CD4-positive, alpha-beta T cell treated with Interleukin-10 for 1 hour (primary cell): ENCODE results near the gene SNX32.
"Not testable (repeated sequence)": the region's sequence is repeated elsewhere in the genome, so short reads cannot be mapped to it uniquely, and the experiment has no call there.

ENCODE experiments used
- DNase-seq: peaks from one replicate; pipeline ENCODE4 v3.0.0-alpha.2; 2020

Gene SNX32

DNA sequence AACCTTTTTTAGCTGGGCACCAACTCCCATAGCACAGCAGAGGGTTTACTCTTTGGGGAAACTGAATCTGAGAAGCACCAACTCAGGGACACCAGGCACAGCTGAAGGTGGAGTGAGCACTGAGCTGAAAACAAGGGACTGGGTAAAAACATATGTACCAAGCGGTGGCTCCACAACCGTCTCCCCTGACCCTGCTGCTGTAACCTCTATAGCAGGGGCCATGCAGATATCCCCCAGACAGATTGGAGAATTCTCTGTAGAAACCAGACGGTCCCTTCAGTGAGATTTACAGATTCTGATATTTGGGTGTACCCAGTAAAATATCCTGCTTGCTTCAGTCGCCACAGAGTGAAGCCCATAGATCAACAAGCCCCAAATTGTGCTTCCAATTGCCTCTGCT, 4.3 kb upstream of the SNX32 start:
- DNase-seq, result no peak

DNA sequence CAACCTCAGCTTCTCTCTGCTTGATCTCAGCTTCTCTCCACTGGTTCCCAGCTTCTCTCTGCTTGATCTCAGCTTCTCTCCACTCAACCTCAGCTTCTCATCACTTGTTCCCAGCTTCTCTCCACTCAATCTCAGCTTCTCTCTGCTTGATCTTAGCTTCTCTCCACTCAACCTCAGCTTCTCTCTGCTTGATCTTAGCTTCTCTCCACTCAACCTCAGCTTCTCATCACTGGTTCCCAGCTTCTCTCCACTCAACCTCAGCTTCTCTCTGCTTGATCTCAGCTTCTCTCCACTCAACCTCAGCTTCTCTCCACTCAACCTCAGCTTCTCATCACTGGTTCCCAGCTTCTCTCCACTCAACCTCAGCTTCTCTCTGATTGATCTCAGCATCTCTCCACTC, 1.5 kb upstream of the SNX32 start:
- not testable (repeated sequence) for DNase-seq

DNA sequence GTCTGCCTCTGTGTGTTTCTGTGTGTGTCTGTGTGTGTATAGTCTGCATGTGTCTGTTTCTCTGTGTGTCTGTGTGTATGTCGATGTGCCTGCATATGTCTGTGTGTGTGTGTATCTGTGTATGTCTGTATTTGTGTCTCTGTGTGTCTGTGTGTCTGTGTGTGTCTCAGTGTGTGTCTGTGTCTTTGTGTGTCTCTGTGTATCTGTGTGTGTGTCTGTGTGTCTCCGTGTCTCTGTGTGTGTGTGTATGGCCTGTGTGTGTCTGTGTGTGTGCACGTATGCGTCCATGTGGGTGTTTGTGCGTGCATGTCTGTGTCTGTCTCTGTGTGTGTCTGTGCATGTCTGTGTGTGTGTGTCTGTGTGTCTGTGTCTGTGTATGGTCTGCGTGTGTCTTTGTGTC, 439 bp downstream of the SNX32 start:
- DNase-seq, result no peak

DNA sequence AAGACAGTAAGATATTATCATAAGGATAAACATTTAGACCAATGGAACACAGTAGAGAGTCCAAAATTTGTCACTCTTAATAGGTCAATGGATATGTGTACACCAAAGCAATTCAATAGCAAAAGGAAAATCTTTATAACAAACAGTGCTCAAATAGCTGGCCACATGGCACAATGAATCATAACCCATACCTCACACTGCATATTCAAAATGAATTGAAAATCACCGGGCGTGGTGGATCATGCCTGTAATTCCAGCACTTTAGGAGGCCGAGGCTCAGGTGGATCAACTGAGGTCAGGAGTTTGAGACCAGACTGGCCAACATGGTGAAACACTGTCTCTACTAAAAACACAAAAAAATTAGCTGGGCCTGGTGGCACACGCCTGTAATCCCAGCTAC, 8.4 kb downstream of the SNX32 start:
- DNase-seq, result no peak

DNA sequence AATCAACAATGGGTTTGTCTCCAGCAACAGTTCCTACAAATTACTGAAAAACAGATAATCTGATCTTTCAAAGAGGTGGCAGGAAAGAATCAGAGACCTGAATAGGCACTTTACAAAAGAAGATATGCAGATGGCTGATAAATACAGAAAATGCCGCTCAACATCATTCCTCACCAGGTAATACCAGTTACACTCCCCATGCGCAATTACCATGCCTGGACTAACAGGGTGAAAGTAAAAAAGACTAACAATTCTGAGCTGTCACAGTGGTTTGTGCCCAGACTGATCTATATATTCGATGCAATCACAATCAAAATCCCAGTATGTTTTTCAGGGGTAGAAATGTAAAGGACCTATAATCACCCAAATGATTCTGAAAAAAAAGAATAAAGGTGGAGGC, 10.0 kb downstream of the SNX32 start:
- no peak for DNase-seq

DNA sequence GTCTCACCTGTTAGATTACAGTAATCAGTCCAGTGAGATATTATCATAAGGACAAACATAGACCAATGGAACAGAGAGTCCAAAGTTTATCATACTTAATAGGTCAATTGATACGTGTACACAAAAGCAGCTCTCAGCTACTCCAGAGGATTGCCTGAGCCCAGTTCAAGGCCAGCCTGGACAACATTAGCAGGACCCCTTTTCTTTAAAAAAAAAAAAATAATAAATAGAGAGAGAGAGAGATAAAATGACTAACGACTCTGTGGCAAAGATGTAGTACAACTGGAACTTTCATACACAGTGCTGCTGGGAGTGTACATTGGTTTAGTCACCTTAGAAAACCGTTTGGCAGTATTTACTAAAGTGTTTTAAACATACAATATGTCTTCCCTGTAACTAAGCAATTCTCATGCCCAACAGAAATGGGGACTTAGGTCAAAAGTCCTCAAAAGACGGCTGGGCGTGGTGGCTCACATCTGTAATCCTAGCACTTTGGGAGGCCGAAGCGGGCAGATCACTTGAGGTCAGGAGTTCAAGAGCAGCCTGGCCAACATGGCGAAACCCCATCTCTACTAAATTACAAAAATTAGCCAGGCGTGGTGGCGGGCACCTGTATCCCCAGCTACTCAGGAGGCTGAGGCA, 10.6 kb downstream of the SNX32 start:
- DNase-seq, result no peak

DNA sequence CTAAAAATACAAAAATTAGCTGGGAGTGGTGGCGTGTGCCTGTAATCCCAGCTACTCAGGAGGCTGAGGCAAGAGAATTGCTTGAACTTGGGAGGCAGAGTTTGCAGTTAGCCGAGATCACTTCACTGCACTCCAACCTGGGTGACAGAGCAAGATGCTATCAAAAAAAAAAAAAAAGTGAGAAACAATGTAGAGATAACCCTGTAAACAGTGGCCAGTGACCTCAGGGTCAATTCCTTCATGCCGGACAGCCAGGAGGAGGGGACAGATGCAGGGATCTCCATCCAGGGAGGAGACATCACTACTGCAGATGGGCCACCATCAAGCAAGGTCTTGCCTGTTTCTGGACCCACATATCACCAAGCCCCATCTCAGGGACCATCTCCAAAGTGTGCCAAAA, 14.0 kb downstream of the SNX32 start:
- no peak for DNase-seq

DNA sequence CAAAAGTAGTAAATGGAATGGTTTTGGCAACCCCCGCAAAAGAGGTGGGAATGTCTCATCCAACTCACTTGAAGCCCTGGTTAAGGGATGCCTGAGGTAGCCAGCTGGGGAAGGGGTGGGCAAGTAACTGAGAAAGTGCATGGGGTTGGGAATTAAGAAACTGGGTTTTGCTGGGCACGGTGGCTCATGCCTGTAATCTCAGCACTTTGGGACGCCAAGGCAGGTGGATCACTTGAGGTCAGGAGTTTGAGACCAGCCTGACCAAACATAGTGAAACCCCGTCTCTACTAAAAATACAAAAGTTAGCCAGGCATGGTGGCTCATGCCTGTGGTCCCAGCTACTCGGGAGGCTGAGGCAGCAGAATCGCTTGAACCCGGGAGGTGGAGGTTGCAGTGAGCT, 14.9 kb downstream of the SNX32 start:
- DNase-seq, result not testable (repeated sequence)

DNA sequence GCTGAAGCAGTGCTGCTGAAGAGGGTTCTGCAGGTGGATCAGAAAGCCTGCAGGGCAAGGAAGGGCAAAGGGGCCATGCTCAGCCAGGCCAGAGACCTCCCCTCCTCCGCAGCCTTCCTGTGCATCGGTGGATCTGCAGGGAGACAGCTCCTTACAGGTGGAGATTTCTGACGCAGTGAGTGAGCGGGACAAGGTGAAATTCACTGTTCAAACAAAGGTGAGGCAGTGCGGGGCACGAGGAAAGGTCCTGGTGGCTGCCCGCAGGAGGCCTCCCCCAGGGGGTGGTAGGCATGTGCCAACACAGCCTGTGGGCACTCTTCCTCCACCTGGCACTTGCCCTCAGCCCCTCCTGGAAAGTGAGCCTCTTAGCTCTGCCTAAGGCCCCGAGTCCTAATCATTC, 15.6 kb downstream of the SNX32 start:
- DNase-seq, result no peak

DNA sequence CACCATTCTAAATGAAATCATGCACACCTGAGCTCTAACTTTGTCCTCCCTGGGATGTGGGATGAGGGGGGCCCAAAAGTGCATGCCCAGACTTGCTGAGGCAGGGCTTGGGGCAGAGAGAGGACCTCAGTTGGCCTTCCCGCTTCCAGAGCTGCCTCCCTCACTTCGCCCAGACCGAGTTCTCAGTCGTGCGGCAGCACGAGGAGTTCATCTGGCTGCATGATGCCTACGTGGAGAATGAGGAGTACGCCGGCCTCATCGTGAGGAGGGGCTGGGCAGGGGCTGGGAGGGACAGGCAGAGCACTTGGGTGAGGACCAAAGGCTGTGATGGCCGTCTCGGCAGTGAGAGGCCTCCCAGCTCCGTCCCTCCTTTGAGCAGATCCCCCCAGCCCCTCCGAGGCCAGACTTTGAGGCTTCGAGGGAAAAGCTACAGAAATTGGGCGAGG, 16.0 kb downstream of the SNX32 start:
- no peak for DNase-seq

DNA sequence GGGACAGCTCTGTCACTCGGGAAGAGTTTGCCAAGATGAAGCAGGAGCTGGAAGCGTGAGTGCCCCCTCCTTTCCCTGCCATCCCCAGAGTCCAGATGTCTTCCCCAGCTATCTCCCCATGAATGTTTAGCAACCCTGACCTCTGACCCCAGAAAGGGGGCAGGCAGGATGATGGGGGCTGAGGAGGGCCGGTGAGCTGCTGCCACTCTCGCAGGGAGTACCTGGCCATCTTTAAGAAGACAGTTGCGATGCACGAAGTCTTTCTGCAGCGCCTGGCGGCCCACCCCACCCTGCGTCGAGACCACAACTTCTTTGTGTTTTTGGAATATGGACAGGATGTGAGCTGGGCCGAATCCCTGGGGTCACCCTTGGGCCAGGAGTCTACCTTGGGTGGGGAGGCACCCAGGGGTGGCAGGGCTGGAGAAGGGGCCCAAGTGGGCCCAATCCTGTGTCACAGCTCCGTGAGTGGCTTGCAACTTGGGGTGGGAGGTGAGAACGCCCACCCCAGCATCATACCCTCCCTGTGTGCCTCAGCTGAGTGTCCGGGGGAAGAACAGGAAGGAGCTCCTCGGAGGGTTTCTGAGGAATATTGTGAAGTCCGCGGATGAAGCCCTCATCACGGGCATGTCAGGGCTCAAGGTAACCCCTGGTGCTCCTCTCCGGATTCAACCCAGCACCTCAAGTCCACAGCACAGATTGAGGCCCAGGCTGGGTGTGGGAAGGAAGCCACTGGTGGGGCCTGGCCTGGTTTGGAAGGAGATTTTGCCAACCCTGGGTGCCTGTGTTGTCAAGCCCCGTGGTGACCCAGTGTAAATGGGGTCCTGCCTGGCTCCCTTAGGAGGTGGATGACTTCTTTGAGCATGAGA, 16.7 kb downstream of the SNX32 start:
- DNase-seq, result no peak

DNA sequence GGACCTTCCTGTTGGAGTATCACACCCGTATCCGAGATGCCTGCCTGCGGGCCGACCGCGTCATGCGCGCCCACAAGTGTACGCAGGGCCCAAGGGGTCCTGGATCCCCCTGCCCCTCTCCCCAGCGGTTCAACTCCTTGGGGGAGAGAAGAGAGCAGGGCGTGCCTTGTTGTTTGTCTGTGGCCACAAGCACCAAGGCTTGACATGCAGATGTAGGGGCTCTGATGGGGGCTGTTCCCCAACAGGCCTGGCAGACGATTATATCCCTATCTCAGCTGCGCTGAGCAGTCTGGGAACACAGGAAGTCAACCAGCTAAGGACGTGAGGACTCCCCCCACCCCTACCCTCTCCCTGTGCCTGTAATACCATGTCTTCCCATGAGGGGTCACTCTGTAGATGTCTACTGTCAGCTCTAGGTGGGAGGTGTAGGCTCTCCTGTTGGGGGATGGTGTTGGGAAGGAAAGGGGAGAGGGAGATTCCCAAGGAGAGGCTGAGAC, 17.4 kb downstream of the SNX32 start:
- no peak for DNase-seq

DNA sequence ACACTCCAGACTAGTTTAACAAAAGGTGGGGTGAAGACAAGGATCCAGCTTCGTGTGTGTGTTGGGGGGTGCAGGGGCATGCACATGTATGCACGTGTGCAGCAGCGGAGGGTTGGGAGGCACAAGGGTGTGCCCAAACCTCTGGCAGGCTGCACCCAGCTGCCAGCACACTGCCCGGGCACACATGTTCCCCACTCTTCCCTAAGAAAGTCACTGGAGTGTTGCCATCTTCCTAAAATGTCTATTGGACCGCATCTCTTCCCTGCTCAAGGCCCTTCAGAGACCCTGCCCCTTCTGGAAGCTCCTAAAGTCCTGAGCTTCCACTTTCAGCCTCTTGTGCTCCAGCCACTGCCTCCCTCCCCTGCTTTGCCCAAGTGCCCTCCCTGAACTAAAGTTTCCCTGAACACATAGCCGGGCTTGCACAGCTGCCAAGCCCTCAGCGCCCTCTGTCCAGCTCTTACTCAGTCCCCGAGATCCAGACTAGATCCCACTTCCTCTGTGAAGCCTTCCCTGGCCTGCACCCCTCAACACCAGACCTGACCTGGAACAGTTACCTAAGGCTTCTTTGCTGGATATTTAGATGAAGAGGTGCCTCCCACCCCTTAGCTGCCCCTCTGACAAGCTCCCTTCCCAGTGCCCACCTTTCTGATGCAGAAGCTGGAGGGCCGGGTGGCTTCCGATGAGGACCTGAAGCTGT, 18.2 kb downstream of the SNX32 start:
- DNase-seq, result no peak

DNA sequence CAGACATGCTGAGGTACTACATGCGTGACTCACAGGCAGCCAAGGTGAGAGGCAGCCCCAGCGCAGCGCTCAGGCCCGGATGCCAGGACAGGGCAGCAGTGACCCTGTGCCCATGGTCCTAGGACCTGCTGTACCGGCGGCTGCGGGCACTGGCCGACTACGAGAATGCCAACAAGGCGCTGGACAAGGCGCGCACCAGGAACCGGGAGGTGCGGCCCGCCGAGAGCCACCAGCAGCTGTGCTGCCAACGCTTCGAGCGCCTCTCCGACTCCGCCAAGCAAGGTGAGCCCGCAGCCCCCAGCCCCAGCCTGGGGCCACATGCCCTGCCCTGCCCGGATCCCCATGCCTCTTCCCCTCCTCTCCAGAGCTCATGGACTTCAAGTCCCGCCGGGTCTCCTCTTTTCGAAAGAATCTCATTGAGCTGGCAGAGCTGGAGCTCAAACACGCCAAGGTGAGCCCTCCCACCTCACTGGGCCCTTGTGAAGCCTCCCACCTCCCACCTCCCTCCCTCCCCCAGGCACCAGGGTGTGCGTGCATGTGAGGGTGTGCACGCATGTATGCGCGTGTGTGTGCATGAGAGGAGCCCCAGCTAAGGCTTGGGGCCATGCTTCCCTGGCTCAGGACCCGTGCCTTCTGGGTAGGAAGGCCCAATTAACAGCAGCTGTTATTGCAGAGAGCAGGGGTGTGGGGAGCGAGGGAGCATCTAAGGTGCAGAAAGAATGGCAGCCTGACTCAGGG, 18.9 kb downstream of the SNX32 start:
- no peak for DNase-seq

DNA sequence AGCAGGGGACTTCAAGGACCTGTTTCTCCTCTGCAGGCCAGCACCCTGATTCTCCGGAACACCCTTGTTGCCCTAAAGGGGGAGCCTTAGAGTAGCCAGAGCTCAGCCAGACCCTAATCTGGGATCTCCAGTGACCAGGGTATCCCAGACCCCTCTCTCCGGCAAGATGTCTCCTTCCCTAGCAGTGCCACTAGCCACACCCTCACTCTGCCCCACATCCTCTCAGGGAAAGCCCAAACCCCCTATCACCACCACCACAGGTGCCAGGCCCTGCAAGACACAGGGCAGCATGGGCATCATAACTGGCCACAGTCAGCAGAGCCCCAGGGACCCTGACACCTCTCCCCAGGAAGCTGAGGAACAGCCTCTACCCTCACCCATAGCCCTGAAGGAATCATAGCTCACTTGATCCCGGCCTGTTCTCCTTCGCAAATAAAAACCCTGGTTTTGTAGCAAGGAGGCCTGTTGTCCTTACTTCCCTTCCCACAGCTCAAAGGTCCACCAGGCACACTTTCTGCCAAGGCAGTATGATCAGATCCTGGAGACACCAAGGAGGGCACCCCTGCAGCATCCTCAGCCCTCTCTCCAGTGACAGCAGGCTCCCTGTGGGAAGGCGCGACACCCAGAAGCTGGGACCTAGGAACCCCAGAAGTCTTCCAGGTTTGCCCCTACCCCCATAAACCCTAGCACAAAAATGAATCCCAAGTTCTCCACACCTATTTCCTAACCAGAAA, 19.6 kb downstream of the SNX32 start:
- DNase-seq, result no peak

DNA sequence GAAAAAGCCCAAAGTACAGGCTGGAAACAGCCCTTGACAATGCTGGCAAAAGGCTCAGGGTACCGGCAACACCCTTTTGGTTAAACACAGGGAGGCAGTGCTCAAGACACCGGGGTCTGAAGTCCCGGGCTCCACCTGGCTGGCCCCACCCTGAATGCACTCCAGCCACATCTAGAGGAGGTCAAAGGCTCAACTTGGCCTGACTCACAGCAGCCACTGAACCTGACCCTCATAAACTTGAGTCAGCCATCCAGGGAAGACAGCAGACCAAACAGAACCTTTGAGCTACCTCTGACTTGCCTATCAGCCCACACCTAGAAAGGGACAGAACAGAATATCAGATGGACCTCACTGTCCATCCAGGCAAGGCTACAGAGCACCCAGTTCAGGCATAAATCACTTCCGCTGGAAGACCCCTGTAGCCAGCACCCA, 20.4 kb downstream of the SNX32 start:
- no peak for DNase-seq

DNA sequence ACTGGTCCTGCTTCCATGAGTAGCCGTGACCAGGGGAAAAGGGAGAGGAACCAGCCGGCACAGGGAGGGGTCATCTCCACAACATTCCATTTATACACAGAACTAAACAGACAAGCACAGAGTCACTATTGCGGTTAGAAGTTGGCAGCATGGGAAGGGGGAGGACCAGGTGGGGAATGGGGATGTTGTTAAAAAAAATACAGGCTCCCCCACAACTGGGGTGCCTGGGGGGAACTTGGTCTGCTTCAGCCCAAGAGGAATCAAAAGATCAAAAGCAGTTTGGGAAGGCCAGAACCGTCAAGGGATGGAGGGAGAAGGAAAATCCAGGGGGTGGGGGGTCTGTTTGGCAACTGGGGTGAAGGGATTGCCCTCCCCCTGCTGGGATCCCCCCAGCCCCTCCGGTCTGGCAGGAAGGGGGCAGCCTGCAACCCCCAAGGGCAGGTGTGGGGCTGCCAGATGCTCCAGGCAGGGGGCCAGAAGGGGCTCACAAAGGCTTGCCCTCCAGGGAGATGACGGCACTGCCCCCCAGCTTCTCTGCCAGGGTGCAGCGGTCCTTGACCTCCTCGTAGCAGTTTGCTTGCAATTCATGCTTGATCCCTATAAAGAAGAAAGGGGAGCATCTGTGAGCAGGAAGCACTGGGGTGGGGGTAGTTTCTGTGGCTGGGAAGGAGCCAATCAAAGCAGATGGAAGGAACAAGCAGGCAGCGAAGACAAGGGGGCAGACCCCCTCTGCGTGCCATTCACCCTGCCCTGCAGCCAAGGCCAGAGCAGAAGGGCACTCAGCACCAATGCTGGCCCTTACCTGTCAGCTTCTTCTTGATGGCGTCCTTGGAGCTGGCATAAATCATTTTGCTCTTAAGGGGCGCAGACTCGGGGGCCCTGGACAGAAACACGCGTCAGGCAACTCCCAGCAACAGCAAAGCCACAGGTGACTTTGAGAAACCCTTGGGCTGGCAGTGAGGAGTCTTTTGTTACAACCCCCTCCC, 21.4 kb downstream of the SNX32 start:
- DNase-seq, result no peak

DNA sequence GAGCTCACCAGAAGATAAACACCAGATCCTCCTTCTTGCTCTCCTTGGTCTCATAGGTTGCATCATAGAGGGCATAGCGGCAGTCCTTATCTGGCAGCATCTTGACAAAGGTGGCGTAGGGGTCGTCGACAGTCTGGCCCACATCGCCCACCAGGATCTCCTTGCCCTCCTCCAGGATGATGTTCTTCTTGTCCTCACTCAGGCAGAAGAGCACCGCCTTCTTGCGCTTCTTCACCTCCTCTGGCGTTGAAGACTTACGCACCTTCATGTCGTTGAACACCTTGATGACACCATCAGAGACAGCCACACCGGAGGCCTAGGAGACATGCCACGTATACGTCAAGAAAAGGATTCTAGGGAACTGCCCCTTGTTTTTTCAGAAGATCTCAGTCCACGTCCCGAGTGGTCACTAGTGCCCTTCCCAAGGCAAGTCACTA, 22.2 kb downstream of the SNX32 start:
- DNase-seq, result no peak

DNA sequence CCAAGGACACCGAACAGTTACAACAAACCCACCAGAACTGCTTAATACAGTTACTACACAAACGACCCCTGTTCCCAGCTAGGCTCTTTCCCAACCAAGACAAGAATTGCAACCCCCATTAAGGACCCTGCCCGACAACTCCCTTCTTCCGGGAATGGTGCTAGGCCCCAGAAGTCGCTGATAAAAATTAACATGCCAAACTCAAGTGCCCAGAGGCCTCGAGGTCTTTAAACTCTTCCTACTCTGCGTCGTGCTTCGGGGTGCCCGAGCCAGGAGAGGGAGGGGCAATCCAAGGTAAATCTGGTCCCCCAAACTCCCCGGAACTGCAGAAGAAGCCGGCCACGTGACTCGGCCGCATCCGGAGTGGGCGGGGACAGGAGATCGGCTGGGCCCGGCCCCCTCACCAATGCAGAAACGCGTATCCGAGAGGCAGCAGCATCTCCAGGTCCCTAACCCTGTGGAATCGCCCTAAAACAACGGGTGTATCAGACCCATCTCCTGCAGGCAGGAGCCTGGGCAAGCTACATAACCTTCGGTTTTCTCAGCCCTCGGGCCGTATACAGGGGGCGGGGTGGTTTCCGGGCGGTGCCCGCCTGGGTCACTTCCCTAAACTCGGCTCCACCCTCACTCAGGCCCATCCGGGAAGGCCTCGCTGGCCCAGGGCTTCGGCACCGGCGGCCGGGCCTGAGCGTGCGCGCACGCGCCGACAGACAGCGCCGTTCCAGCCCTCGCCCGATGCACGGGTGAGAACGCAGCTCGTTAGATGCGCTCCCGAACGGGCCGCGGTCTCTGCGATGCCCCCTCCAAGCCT, 23.1 kb downstream of the SNX32 start:
- DNase-seq, result peak; percentile 86

DNA sequence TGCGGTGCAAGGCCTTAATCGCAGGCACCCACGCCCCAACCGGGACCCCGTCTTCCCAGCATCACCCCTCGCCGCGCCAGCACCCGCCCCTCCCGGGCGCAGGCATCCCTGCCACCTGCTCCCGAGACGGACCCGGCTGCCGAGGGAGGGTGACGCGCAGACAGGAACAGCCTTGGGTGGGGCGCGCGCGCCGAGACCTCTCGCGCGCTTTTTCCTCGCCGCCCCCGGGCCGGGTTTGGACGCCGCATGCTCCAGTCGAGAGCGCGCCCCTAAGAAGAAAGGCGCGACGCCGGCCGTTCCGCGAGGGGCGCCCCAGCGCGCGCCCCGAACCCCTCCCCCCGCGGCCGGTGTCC, 23.7 kb downstream of the SNX32 start:
- peak; percentile 64 for DNase-seq
